ENCODE results near the gene ZBTB7A. TPM values are rescaled to one million over a fixed set of nuclear protein-coding genes. Genes with fewer than 3 reads are reported as not detected.

Gene ZBTB7A
- polyA plus RNA-seq, 2 of the 4 experiments (the other 2 are of a cell fraction): 2.3 to 11.6 TPM

DNA sequence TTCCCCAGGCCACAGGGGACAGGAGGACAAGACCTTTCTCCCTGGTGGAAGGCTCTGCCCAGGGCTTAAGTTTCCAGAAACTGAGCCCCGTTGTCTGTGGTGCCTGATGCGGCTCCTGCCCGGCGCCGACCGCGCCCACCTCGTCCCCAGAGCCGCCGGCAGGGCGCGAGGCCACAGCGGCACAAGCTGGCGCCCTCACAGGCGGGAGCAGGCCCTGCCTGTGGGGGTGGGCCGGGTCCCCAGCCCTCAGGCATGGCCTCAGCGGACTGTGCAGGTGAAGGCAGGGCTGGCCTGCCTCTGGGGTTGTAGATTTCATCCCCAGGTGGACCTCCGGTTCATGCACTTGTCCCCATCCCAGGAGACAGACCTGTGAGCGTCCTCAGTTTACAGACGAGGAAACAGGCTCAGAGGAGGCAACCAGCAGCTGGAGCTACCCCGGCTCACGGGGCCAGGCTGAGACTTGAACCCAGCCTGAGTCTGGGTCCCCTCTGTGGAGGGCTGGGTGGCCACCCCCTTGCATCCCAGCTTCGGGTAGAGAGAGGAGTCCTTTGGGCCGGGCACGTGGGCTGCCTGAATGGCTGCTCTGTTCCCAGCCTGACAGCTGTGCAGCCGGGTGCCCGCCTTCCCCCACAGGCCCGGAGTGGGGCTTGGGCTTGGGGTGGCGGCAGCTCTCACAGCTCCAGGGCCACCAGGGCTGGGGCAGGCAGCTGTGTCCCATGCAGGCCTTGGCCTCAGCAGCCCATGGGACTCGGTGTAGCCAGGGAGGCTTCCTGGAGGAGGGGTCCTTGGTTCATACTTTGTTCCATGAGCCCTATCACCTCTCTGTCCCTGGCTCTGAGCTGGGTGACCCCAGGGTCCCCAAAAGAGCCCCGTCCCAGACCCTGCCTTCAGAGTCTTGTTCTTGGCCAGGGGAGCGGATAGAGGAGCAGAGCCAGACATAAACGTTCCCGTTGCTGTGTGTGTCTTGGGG, 32.4 kb downstream of the ZBTB7A start:
- DNase-seq (ENCODE audit: low read depth in 1 of 2, low spot score in 1 of 2): no peak
- WGBS (ENCODE audit: missing lambda C conversion rate): 38% methylated on average over 3 of the region's 34 CpGs
- Histone ChIP-seq H3K27ac (no peak overlapping the region), H3K4me3 (no peak overlapping the region), H3K4me2 (no peak overlapping the region), H3K4me1 (no peaks in the 10 kb centered on the region), H3K9me3 (no peaks in the 10 kb centered on the region)
- FAIRE-seq: no peak
- ChIA-PET POLR2A (no interaction called here), CTCF (interaction anchor here (1.1 to 1.4 kb wide), 2 partner anchors 49 to 156 kb away, joined by 3 to 4 read pairs; partner anchors contain the start of gene EEF2)
- peak; percentile 6 to 31; a peak in 3 of 6 replicates for ATAC-seq
- TF ChIP-seq MAX (IDR thresholded peaks at IDR 0.05) (no peak), MAZ (IDR thresholded peaks at IDR 0.05; ENCODE audit: borderline replicate concordance, low read depth, low read length) (no peak), HES2 (IDR thresholded peaks at IDR 0.05) (no peak), ZFP36 (IDR thresholded peaks at IDR 0.05; ENCODE audit: borderline replicate concordance, partially characterized antibody) (peak; percentile 65)

GRCh38 chr19:4033028-4033956, 33.4 kb downstream of the ZBTB7A start:
- WGBS (ENCODE audit: missing lambda C conversion rate): 94% methylated on average over 41 of the region's 63 CpGs
- POLR2A ChIA-PET: no interaction called here
- Histone ChIP-seq H3K4me3 (no peak overlapping the region), H3K4me1 (no peaks in the 10 kb centered on the region), H3K27ac (no peak overlapping the region), H3K9me3 (no peaks in the 10 kb centered on the region), H3K4me2 (no peak overlapping the region)
- ATAC-seq: no peak
- TF ChIP-seq HOXB5 (CRISPR knock-in tag; IDR thresholded peaks at IDR 0.05) (no peak), KDM1A (IDR thresholded peaks at IDR 0.05; ENCODE audit: low read depth) (no peak), HOXB13 (CRISPR knock-in tag; IDR thresholded peaks at IDR 0.05; ENCODE audit: low read depth) (no peak), HES2 (IDR thresholded peaks at IDR 0.05) (no peak), MYC (IDR thresholded peaks at IDR 0.05; ENCODE audit: borderline replicate concordance, low read length) (no peak), ZNF302 (CRISPR knock-in tag; IDR thresholded peaks at IDR 0.05) (no peak), NR3C1 (IDR thresholded peaks at IDR 0.05) (no peak), RCOR1 (IDR thresholded peaks at IDR 0.05; ENCODE audit: low read depth, low read length) (no peak), BCL3 (IDR thresholded peaks at IDR 0.05) (no peak), NPAS2 (CRISPR knock-in tag; IDR thresholded peaks at IDR 0.05; ENCODE audit: borderline replicate concordance) (no peak), EHMT2 (IDR thresholded peaks at IDR 0.05; ENCODE audit: low read depth) (no peak), CHD4 (IDR thresholded peaks at IDR 0.05; ENCODE audit: borderline replicate concordance) (no peak), HDAC2 (IDR thresholded peaks at IDR 0.05) (no peak), CBX2 (IDR thresholded peaks at IDR 0.05; ENCODE audit: borderline replicate concordance, low read depth) (no peak), MAZ (IDR thresholded peaks at IDR 0.05; ENCODE audit: borderline replicate concordance, low read depth, low read length) (no peak), POLR2A (IDR thresholded peaks at IDR 0.05; ENCODE audit: low read length) (no peak), SREBF2 (IDR thresholded peaks at IDR 0.05) (no peak), JUN (IDR thresholded peaks at IDR 0.05) (no peak), TFCP2L1 (CRISPR knock-in tag; IDR thresholded peaks at IDR 0.05) (no peak)
- TF ChIP-seq, protein P1, sequence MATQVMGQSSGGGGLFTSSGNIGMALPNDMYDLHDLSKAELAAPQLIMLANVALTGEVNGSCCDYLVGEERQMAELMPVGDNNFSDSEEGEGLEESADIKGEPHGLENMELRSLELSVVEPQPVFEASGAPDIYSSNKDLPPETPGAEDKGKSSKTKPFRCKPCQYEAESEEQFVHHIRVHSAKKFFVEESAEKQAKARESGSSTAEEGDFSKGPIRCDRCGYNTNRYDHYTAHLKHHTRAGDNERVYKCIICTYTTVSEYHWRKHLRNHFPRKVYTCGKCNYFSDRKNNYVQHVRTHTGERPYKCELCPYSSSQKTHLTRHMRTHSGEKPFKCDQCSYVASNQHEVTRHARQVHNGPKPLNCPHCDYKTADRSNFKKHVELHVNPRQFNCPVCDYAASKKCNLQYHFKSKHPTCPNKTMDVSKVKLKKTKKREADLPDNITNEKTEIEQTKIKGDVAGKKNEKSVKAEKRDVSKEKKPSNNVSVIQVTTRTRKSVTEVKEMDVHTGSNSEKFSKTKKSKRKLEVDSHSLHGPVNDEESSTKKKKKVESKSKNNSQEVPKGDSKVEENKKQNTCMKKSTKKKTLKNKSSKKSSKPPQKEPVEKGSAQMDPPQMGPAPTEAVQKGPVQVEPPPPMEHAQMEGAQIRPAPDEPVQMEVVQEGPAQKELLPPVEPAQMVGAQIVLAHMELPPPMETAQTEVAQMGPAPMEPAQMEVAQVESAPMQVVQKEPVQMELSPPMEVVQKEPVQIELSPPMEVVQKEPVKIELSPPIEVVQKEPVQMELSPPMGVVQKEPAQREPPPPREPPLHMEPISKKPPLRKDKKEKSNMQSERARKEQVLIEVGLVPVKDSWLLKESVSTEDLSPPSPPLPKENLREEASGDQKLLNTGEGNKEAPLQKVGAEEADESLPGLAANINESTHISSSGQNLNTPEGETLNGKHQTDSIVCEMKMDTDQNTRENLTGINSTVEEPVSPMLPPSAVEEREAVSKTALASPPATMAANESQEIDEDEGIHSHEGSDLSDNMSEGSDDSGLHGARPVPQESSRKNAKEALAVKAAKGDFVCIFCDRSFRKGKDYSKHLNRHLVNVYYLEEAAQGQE (IDR thresholded peaks at IDR 0.05): no peak
- no peak for FAIRE-seq
- DNase-seq (ENCODE audit: low read depth in 1 of 2, low spot score in 1 of 2): no peak
- CTCF ChIA-PET: interaction anchor here (0.8 kb wide), 1 partner anchor 165 kb away, joined by 3 read pairs; no protein-coding TSS in a partner anchor

Measured in A549 (cell line).